Liver (tissue), 3 donors: ENCODE data around the gene IARS1.

Experiments used
- FOXA1 ChIP-seq: IDR thresholded peaks from 2 replicates; pipeline ENCODE4 v1.6.1; 2016; ENCODE audit warnings: antibody characterized with exemption
- FOXA2 ChIP-seq: IDR thresholded peaks from 2 replicates; pipeline ENCODE4 v1.6.1; 2016; ENCODE audit warnings: antibody characterized with exemption
- HNF4A ChIP-seq, 2 donors: conservative IDR thresholded peaks; 2 replicates each; pipeline ENCODE4 v1.6.1; 2016; ENCODE audit warnings: antibody characterized with exemption in 2 of 2, mild to moderate bottlenecking in 2 of 2
- JUND ChIP-seq, 2 donors: IDR thresholded peaks; 2 replicates each; pipeline ENCODE4 v1.6.1; 2016; ENCODE audit warnings: antibody characterized with exemption in 2 of 2
- RAD21 ChIP-seq, 2 donors: IDR thresholded peaks; 2 replicates each; pipeline ENCODE4 v1.6.1; 2016; ENCODE audit warnings: antibody characterized with exemption in 2 of 2, mild to moderate bottlenecking in 2 of 2
- SP1 ChIP-seq: IDR thresholded peaks from 2 replicates; pipeline ENCODE4 v1.6.1; 2018; ENCODE audit warnings: antibody characterized with exemption, mild to moderate bottlenecking
- TAF1 ChIP-seq: conservative IDR thresholded peaks from 2 replicates; pipeline ENCODE4 v1.6.1; 2016; ENCODE audit warnings: antibody characterized with exemption, mild to moderate bottlenecking
- YY1 ChIP-seq: IDR thresholded peaks from 2 replicates; pipeline ENCODE4 v1.6.1; 2016; ENCODE audit warnings: antibody characterized with exemption, mild to moderate bottlenecking
- TF ChIP-seq, protein P1 (sequence below): IDR thresholded peaks from 2 replicates; pipeline ENCODE4 v1.6.1; 2016; ENCODE audit warnings: antibody characterized with exemption
- TF ChIP-seq, protein P2 (sequence below): fragments of 150-350 bp; IDR thresholded peaks from 2 replicates; pipeline ENCODE4 v1.5.1; 2017; ENCODE audit warnings: improper control_type of control experiment, low read depth, low read length; ENCODE audit not compliant: missing input control
- TF ChIP-seq, protein P3 (sequence below): IDR thresholded peaks from 2 replicates; pipeline ENCODE4 v1.6.1; 2016; ENCODE audit warnings: antibody characterized with exemption, mild to moderate bottlenecking
- TF ChIP-seq, protein P4 (sequence below): IDR thresholded peaks from 2 replicates; pipeline ENCODE4 v1.6.1; 2016; ENCODE audit warnings: antibody characterized with exemption
- TF ChIP-seq, protein P5 (sequence below): IDR thresholded peaks from 2 replicates; pipeline ENCODE4 v1.6.1; 2016; ENCODE audit warnings: antibody characterized with exemption
- donor health status: healthy.
- donor health status: healthy.

DNA sequence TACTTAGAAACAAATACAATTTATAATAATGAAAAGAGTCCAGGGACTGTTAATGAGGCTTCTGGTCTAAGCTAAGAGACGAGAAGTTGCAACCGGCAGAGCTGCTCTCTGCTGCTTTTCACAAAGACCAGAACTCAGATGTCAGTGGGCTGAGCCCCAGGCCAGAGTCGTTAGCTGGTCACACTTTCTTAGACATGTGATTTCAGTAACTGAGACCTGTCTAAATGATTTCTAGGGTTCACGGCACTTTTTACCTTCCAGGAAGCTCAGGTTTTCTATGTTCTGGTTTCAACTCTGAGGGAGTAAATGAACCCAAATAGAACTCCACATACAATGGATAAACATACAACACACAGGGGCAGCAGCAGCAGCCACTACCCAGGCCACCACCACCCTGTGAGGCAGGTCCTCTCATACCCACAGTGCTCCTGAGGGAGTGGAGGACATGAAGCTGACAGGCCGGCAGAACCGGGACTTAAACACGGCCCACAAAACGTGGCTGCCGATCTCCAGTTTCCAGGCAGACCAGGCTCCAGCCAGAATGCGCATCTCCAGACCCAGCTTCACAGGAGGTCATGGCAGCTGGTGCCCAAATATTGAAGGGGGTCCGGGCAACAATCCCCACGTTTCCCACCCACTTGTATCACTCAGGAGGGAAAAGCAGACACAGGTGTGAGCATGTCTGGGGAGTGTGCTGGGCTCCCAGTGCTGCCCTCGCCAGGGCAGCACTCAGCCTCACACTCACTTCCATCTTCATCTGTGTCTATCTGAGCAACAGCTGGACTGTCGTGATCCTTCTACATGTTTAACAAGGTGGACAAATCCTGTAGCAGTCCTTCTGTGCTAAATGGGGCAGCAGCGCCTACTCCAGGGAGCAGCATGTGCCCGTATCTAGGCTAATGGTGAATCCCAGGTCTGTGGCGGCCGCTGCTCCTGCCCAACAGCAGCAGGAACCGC, 38.8 kb downstream of the IARS1 start:
- TF ChIP-seq, protein P1, sequence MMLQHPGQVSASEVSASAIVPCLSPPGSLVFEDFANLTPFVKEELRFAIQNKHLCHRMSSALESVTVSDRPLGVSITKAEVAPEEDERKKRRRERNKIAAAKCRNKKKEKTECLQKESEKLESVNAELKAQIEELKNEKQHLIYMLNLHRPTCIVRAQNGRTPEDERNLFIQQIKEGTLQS: no peak
- TF ChIP-seq, protein P2, sequence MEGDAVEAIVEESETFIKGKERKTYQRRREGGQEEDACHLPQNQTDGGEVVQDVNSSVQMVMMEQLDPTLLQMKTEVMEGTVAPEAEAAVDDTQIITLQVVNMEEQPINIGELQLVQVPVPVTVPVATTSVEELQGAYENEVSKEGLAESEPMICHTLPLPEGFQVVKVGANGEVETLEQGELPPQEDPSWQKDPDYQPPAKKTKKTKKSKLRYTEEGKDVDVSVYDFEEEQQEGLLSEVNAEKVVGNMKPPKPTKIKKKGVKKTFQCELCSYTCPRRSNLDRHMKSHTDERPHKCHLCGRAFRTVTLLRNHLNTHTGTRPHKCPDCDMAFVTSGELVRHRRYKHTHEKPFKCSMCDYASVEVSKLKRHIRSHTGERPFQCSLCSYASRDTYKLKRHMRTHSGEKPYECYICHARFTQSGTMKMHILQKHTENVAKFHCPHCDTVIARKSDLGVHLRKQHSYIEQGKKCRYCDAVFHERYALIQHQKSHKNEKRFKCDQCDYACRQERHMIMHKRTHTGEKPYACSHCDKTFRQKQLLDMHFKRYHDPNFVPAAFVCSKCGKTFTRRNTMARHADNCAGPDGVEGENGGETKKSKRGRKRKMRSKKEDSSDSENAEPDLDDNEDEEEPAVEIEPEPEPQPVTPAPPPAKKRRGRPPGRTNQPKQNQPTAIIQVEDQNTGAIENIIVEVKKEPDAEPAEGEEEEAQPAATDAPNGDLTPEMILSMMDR: no peak
- TF ChIP-seq, protein P3, sequence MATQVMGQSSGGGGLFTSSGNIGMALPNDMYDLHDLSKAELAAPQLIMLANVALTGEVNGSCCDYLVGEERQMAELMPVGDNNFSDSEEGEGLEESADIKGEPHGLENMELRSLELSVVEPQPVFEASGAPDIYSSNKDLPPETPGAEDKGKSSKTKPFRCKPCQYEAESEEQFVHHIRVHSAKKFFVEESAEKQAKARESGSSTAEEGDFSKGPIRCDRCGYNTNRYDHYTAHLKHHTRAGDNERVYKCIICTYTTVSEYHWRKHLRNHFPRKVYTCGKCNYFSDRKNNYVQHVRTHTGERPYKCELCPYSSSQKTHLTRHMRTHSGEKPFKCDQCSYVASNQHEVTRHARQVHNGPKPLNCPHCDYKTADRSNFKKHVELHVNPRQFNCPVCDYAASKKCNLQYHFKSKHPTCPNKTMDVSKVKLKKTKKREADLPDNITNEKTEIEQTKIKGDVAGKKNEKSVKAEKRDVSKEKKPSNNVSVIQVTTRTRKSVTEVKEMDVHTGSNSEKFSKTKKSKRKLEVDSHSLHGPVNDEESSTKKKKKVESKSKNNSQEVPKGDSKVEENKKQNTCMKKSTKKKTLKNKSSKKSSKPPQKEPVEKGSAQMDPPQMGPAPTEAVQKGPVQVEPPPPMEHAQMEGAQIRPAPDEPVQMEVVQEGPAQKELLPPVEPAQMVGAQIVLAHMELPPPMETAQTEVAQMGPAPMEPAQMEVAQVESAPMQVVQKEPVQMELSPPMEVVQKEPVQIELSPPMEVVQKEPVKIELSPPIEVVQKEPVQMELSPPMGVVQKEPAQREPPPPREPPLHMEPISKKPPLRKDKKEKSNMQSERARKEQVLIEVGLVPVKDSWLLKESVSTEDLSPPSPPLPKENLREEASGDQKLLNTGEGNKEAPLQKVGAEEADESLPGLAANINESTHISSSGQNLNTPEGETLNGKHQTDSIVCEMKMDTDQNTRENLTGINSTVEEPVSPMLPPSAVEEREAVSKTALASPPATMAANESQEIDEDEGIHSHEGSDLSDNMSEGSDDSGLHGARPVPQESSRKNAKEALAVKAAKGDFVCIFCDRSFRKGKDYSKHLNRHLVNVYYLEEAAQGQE: no peak
- TF ChIP-seq RAD21 (IDR thresholded peaks at IDR 0.05) (no peak), FOXA2 (no peak), YY1 (no peak), TAF1 (no peak), JUND (IDR thresholded peaks at IDR 0.05) (no peak), HNF4A (conservative IDR thresholded peaks at IDR 0.05) (no peak), SP1 (no peak), FOXA1 (no peak)
- TF ChIP-seq, protein P4, sequence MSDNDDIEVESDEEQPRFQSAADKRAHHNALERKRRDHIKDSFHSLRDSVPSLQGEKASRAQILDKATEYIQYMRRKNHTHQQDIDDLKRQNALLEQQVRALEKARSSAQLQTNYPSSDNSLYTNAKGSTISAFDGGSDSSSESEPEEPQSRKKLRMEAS: no peak
- TF ChIP-seq, protein P5, sequence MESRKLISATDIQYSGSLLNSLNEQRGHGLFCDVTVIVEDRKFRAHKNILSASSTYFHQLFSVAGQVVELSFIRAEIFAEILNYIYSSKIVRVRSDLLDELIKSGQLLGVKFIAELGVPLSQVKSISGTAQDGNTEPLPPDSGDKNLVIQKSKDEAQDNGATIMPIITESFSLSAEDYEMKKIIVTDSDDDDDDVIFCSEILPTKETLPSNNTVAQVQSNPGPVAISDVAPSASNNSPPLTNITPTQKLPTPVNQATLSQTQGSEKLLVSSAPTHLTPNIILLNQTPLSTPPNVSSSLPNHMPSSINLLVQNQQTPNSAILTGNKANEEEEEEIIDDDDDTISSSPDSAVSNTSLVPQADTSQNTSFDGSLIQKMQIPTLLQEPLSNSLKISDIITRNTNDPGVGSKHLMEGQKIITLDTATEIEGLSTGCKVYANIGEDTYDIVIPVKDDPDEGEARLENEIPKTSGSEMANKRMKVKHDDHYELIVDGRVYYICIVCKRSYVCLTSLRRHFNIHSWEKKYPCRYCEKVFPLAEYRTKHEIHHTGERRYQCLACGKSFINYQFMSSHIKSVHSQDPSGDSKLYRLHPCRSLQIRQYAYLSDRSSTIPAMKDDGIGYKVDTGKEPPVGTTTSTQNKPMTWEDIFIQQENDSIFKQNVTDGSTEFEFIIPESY: no peak
